Left renal cortex interstitium (tissue), 4 donors: Measurements from ENCODE around the gene RBMS2. TPM values are rescaled to one million over a fixed set of nuclear protein-coding genes. Genes with fewer than 3 reads are reported as not detected.
"Not testable (repeated sequence)": the region's sequence is repeated elsewhere in the genome, so short reads cannot be mapped to it uniquely, and the experiment has no call there.

Experiments used
- DNase-seq, 4 donors: peaks; one replicate each; pipeline ENCODE4 v3.0.0-alpha.2; 2013; ENCODE audit warnings: low read depth in 4 of 4, low spot score in 2 of 4, missing footprints in 1 of 4
- polyA plus RNA-seq, 4 donors: library from polyadenylated mRNA; unstranded; fragments of 120-200 nt; gene quantifications; one replicate each; pipeline ENCODE4 v1.2.1, GENCODE V29; 2013; ENCODE audit not compliant: insufficient read length in 4 of 4

RBMS2 gene
- polyA plus RNA-seq, 4 donors, result 34.6 to 47.2 (median 39.0) TPM

- no peak for DNase-seq
Observed at GRCh38 chr12:56510786-56511185, 10.8 kb upstream of the RBMS2 start.

GRCh38 chr12:56514014-56514318 lies 7.7 kb upstream of the RBMS2 start:
- DNase-seq, result not testable (repeated sequence)

GRCh38 chr12:56517854-56518253 lies 3.8 kb upstream of the RBMS2 start:
- DNase-seq, result no peak

- DNase-seq, result no peak
Observed at GRCh38 chr12:56518570-56518969, 3.0 kb upstream of the RBMS2 start.

GRCh38 chr12:56520048-56520447 lies 1.6 kb upstream of the RBMS2 start:
- DNase-seq, result no peak

GRCh38 chr12:56520506-56520905 lies 1.1 kb upstream of the RBMS2 start:
- no peak for DNase-seq

- no peak for DNase-seq
Observed at GRCh38 chr12:56521209-56521589, 421 bp upstream of the RBMS2 start.

- no peak for DNase-seq
Observed at GRCh38 chr12:56522411-56523193, 982 bp downstream of the RBMS2 start.

GRCh38 chr12:56528846-56529245 lies 7.2 kb downstream of the RBMS2 start:
- DNase-seq, result no peak

GRCh38 chr12:56529656-56530055 lies 8.0 kb downstream of the RBMS2 start:
- DNase-seq, result no peak

- no peak for DNase-seq
Observed at GRCh38 chr12:56530390-56531055, 8.9 kb downstream of the RBMS2 start.

- DNase-seq, result no peak
Observed at GRCh38 chr12:56537546-56537945, 15.9 kb downstream of the RBMS2 start.

GRCh38 chr12:56541631-56542030 lies 20.0 kb downstream of the RBMS2 start:
- no peak for DNase-seq

- no peak for DNase-seq
Observed at GRCh38 chr12:56542164-56542563, 20.5 kb downstream of the RBMS2 start.

GRCh38 chr12:56545023-56545604 lies 23.5 kb downstream of the RBMS2 start:
- DNase-seq, result no peak

- no peak for DNase-seq
Observed at GRCh38 chr12:56546680-56547079, 25.1 kb downstream of the RBMS2 start.

GRCh38 chr12:56551070-56551469 lies 29.4 kb downstream of the RBMS2 start:
- no peak for DNase-seq

- DNase-seq, result peak; percentile 68 to 87 (median 80)
Observed at GRCh38 chr12:56565510-56566101, 44.0 kb downstream of the RBMS2 start.

- DNase-seq, result no peak
Observed at GRCh38 chr12:56568146-56568545, 46.5 kb downstream of the RBMS2 start.

- peak in 1 of 4 donors; percentile 47 for DNase-seq
Observed at GRCh38 chr12:56571121-56571520, 49.5 kb downstream of the RBMS2 start.

- DNase-seq, result no peak
Observed at GRCh38 chr12:56572288-56572687, 50.7 kb downstream of the RBMS2 start.

GRCh38 chr12:56574210-56574609 lies 52.6 kb downstream of the RBMS2 start:
- DNase-seq, result no peak
